HCT116 (cell line): ENCODE measurements around the gene TP63. TPM values are rescaled to one million over a fixed set of nuclear protein-coding genes. Genes with fewer than 3 reads are reported as not detected.

Experiments
- ATAC-seq: fragments of 200-7000 bp; cut with Tn5 transposase; 2 replicates; pipeline ENCODE4 v1.9.1; 2020; ENCODE audit warnings: mild to moderate bottlenecking, moderate library complexity
- BruUV-seq: library from RNA; stranded (reverse); fragments of 400-500 nt; replicated peaks from 2 replicates; lab custom pipeline; 2021; lab: Mats Ljungman, UMichigan
- CTCF ChIA-PET: fragments of 300-600 bp; sonication (Branson Sonifier 250); formaldehyde crosslinking; loops from one replicate; lab custom pipeline; 2021; ENCODE audit warnings: antibody characterized with exemption; lab: Charles Lee
- POLR2A ChIA-PET: fragments of 300-600, 350-600 bp; sonication (Branson Sonifier 250); formaldehyde crosslinking; loops from one replicate; lab custom pipeline; 2021; ENCODE audit warnings: antibody characterized with exemption; lab: Charles Lee
- RAD21 ChIA-PET, 2 experiments: fragments of 300-600 bp; sonication (Branson Sonifier 250); formaldehyde crosslinking; loops; one replicate each; lab custom pipeline; 2023; ENCODE audit warnings: low total read pairs in 2 of 2; ENCODE audit not compliant: uncharacterized antibody in 2 of 2, unreplicated experiment in 2 of 2, low non-redundant PET in 1 of 2; lab: Charles Lee
- DNase-seq: peaks from one replicate; pipeline ENCODE4 v3.0.0-alpha.2; 2010; ENCODE audit warnings: low read depth, low spot score
- H2AFZ ChIP-seq: fragments of 200-600 bp; shearing (Covaris generic), sonication (generic); 2 replicates; pipeline ENCODE4 v1.6.1; 2017; ENCODE audit warnings: low read depth, mixed run types, mixed read lengths, antibody characterized with exemption, low read length; ENCODE audit not compliant: poor library complexity, severe bottlenecking
- H3K27ac ChIP-seq: 2 replicates; pipeline ENCODE4 v1.5.1; 2012; ENCODE audit warnings: low read depth, low read length
- H3K27me3 ChIP-seq: fragments of 200-600 bp; sonication (generic); 2 replicates; pipeline ENCODE4 v1.6.1; 2016; ENCODE audit warnings: mixed run types, low read length, mixed read lengths; ENCODE audit not compliant: insufficient read depth
- H3K36me3 ChIP-seq, 2 experiments: fragments of 200-500 bp in 1 of 2; fragments of 200-600 bp in 1 of 2; sonication (Bioruptor generic) in 1 of 2; sonication (generic) in 1 of 2; 2 replicates each; pipeline versions ENCODE4 v1.5.1 to v1.6.1; 2014 to 2016; ENCODE audit warnings: low read length in 2 of 2, inconsistent platforms in 1 of 2, mixed read lengths in 1 of 2, mixed run types in 1 of 2; ENCODE audit not compliant: insufficient read depth in 2 of 2, control insufficient read depth in 1 of 2
- H3K4me1 ChIP-seq, 2 experiments: fragments of 200-600 bp in 1 of 2; sonication (generic) in 1 of 2; 2 replicates each; pipeline versions ENCODE4 v1.5.1 to v1.6.1; 2012 to 2017; ENCODE audit warnings: low read length in 2 of 2, inconsistent platforms in 1 of 2, mild to moderate bottlenecking in 1 of 2, mixed read lengths in 1 of 2, mixed run types in 1 of 2, moderate library complexity in 1 of 2; ENCODE audit not compliant: insufficient read depth in 2 of 2, control insufficient read depth in 1 of 2
- H3K4me2 ChIP-seq: fragments of 200-600 bp; sonication (generic); 2 replicates; pipeline ENCODE4 v1.6.1; 2017; ENCODE audit warnings: mixed run types, low read length, mixed read lengths
- H3K4me3 ChIP-seq, 2 experiments: fragments of 200-600 bp in 1 of 2; sonication (generic) in 1 of 2; replicated peaks in 1 of 2; 2 replicates each; pipeline ENCODE4 v1.5.1; 2011 to 2016; ENCODE audit warnings: low read length in 2 of 2, control low read depth in 1 of 2, low read depth in 1 of 2, mild to moderate bottlenecking in 1 of 2, mixed read lengths in 1 of 2, mixed run types in 1 of 2
- H3K79me2 ChIP-seq: fragments of 200-600 bp; sonication (generic); 2 replicates; pipeline ENCODE4 v1.6.1; 2017; ENCODE audit warnings: mild to moderate bottlenecking, mixed run types, low read length, moderate library complexity, mixed read lengths; ENCODE audit not compliant: insufficient read depth
- H3K9ac ChIP-seq: fragments of 200-600 bp; sonication (generic); 2 replicates; pipeline ENCODE4 v1.6.1; 2016; ENCODE audit warnings: low read length, mixed read lengths
- H3K9me2 ChIP-seq: fragments of 200-600 bp; sonication (generic), shearing (Covaris generic); 2 replicates; pipeline ENCODE4 v1.6.1; 2017; ENCODE audit warnings: mixed run types, mild to moderate bottlenecking, moderate library complexity; ENCODE audit not compliant: insufficient read depth
- H3K9me3 ChIP-seq, 2 experiments: fragments of 200-500 bp in 1 of 2; fragments of 200-600 bp in 1 of 2; sonication (Bioruptor generic) in 1 of 2; sonication (generic) in 1 of 2; 2 replicates each; pipeline ENCODE4 v1.6.1; 2014 to 2017; ENCODE audit warnings: low read length in 2 of 2, mixed read lengths in 2 of 2, inconsistent platforms in 1 of 2, low read depth in 1 of 2, mild to moderate bottlenecking in 1 of 2, mixed run types in 1 of 2, moderate library complexity in 1 of 2; ENCODE audit not compliant: control insufficient read depth in 1 of 2, insufficient read depth in 1 of 2
- H4K20me1 ChIP-seq: fragments of 200-600 bp; sonication (generic), shearing (Covaris generic); 2 replicates; pipeline ENCODE4 v1.6.1; 2017; ENCODE audit warnings: mixed run types, mild to moderate bottlenecking, moderate library complexity; ENCODE audit not compliant: insufficient read depth
- CEBPB ChIP-seq: IDR thresholded peaks from 2 replicates; pipeline ENCODE4 v1.6.1; 2012; ENCODE audit warnings: low read depth
- CTCF ChIP-seq, 3 experiments: fragments of 200-600 bp in 1 of 3; sonication (generic) in 1 of 3; IDR thresholded peaks in 2 of 3; conservative IDR thresholded peaks in 1 of 3; 2 replicates each; pipeline ENCODE4 v1.5.1; 2012 to 2017; ENCODE audit warnings: low read depth in 2 of 3, low read length in 2 of 3, antibody characterized with exemption in 1 of 3, borderline replicate concordance in 1 of 3, control low read depth in 1 of 3, mild to moderate bottlenecking in 1 of 3, mixed read lengths in 1 of 3, mixed run types in 1 of 3, moderate library complexity in 1 of 3; ENCODE audit not compliant: insufficient read depth in 1 of 3
- EGR1 ChIP-seq: IDR thresholded peaks from 2 replicates; pipeline ENCODE4 v1.6.1; 2012; ENCODE audit warnings: low read depth
- EZH2phosphoT487 ChIP-seq: fragments of 200-600 bp; IDR thresholded peaks from 2 replicates; pipeline ENCODE4 v1.6.1; 2018; ENCODE audit warnings: antibody characterized with exemption, borderline replicate concordance
- FOSL1 ChIP-seq: IDR thresholded peaks from 2 replicates; pipeline ENCODE4 v1.6.1; 2012; ENCODE audit warnings: low read depth
- JUND ChIP-seq: IDR thresholded peaks from 2 replicates; pipeline ENCODE4 v1.6.1; 2012
- MAX ChIP-seq: IDR thresholded peaks from 2 replicates; pipeline ENCODE4 v1.6.1; 2012
- POLR2A ChIP-seq: IDR thresholded peaks from 2 replicates; pipeline ENCODE4 v1.7.0; 2011; ENCODE audit warnings: borderline replicate concordance; ENCODE audit not compliant: insufficient read depth, insufficient read length; ENCODE audit errors: extremely low read depth
- RAD21 ChIP-seq: IDR thresholded peaks from 2 replicates; pipeline ENCODE4 v1.6.1; 2012; ENCODE audit warnings: low read depth, mild to moderate bottlenecking
- REST ChIP-seq: IDR thresholded peaks from 2 replicates; pipeline ENCODE4 v1.6.1; 2012; ENCODE audit warnings: low read depth
- SIN3A ChIP-seq: IDR thresholded peaks from 2 replicates; pipeline ENCODE4 v1.6.1; 2012; ENCODE audit warnings: low read depth
- SP1 ChIP-seq: IDR thresholded peaks from 2 replicates; pipeline ENCODE4 v1.6.1; 2012; ENCODE audit warnings: low read depth
- TCF7L2 ChIP-seq: IDR thresholded peaks from 2 replicates; pipeline ENCODE4 v1.7.0; 2011; ENCODE audit warnings: borderline replicate concordance, inconsistent platforms; ENCODE audit not compliant: insufficient read depth, insufficient read length; ENCODE audit errors: extremely low read depth
- YY1 ChIP-seq: IDR thresholded peaks from 2 replicates; pipeline ENCODE4 v1.6.1; 2011; ENCODE audit warnings: low read length, low read depth, moderate library complexity, mild to moderate bottlenecking; ENCODE audit not compliant: insufficient replicate concordance; ENCODE audit errors: extremely low read depth
- ZFX ChIP-seq: fragments of 450-650 bp; IDR thresholded peaks from 2 replicates; pipeline ENCODE4 v1.6.1; 2017
- intact Hi-C: fragments of 100-400 bp; cut with micrococcal nuclease; formaldehyde crosslinking; loops from 2 replicates; pipeline ENCODE4 v1.10.0; 2022
- total RNA-seq: library from RNA; stranded (reverse); gene quantifications from one replicate; pipeline ENCODE4 v1.2.1, GENCODE V29; 2021; ENCODE audit not compliant: unreplicated experiment
- TF ChIP-seq, protein P1 (sequence below): IDR thresholded peaks from 2 replicates; pipeline ENCODE4 v1.6.1; 2011; ENCODE audit warnings: mild to moderate bottlenecking, low read length, moderate library complexity; ENCODE audit not compliant: insufficient replicate concordance; ENCODE audit errors: extremely low read depth
- TF ChIP-seq, protein P2 (sequence below): IDR thresholded peaks from 2 replicates; pipeline ENCODE4 v1.6.1; 2012

TP63 gene
- total RNA-seq, 1 experiment from 2014 or later: not detected

DNA sequence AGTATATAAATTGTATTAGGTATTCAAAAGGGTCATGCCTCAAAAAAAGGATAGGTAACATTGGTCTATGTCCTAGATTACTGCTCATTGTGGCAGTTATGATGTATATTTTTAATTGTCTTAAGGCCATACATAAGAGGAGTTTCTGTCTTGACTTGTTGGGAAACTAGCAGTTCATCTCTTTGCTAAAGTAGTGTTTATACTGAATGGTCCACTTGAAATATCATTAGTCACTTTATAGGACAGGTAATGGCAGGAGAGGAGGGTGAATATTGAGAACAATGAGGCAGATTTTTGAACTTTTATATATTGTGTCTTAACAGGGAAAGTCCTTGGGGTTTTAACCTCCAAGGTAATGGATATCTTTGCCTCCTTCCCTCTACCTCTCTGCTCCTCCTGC, 58.4 kb downstream of the TP63 start:
- ChIA-PET CTCF (no interaction called here), POLR2A (no interaction called here), RAD21 (no interaction called here)
- no peak for TF ChIP-seq CEBPB
- no peak for TF ChIP-seq EGR1
- TF ChIP-seq SP1: no peak
- no peak for TF ChIP-seq REST
- TF ChIP-seq JUND: no peak
- TF ChIP-seq, protein P1, sequence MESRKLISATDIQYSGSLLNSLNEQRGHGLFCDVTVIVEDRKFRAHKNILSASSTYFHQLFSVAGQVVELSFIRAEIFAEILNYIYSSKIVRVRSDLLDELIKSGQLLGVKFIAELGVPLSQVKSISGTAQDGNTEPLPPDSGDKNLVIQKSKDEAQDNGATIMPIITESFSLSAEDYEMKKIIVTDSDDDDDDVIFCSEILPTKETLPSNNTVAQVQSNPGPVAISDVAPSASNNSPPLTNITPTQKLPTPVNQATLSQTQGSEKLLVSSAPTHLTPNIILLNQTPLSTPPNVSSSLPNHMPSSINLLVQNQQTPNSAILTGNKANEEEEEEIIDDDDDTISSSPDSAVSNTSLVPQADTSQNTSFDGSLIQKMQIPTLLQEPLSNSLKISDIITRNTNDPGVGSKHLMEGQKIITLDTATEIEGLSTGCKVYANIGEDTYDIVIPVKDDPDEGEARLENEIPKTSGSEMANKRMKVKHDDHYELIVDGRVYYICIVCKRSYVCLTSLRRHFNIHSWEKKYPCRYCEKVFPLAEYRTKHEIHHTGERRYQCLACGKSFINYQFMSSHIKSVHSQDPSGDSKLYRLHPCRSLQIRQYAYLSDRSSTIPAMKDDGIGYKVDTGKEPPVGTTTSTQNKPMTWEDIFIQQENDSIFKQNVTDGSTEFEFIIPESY: no peak
- no peak for TF ChIP-seq YY1
- TF ChIP-seq ZFX: no peak
- no peak for TF ChIP-seq TCF7L2
- no peak for TF ChIP-seq POLR2A
- TF ChIP-seq RAD21: no peak
- no peak for TF ChIP-seq FOSL1
- no peak for TF ChIP-seq CTCF (IDR thresholded peaks at IDR 0.05 in 2 of 3, conservative IDR thresholded peaks at IDR 0.05 in 1 of 3; ENCODE audit: borderline replicate concordance in 1 of 3, insufficient read depth in 1 of 3, low read depth in 2 of 3, low read length in 2 of 3)
- TF ChIP-seq MAX: no peak
- TF ChIP-seq EZH2phosphoT487: no peak
- TF ChIP-seq, protein P2, sequence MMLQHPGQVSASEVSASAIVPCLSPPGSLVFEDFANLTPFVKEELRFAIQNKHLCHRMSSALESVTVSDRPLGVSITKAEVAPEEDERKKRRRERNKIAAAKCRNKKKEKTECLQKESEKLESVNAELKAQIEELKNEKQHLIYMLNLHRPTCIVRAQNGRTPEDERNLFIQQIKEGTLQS: no peak
- TF ChIP-seq SIN3A: no peak
- Histone ChIP-seq H3K9ac (no peak overlapping the region), H3K27ac (no peak overlapping the region), H4K20me1 (no peaks in the 10 kb centered on the region), H3K79me2 (no peaks in the 10 kb centered on the region), H3K4me2 (no peak overlapping the region), H3K4me3 (no peak overlapping the region), H3K27me3 (no peaks in the 10 kb centered on the region), H3K4me1 (peaks cover 0 to 7% of the 10 kb centered on the region in 2 experiments; a peak in 1 of 4 replicates), H3K9me3 (no peaks in the 10 kb centered on the region), H3K9me2 (no peaks in the 10 kb centered on the region), H2AFZ (no peak overlapping the region), H3K36me3 (no peaks in the 10 kb centered on the region)
- DNase-seq (no peak), ATAC-seq (no peak)
- BruUV-seq: no TSS peak
- intact Hi-C loops: no loop called here
